HFF-Myc (cell line): Measurements from ENCODE around the gene ARL15.

Source experiments
- DNase-seq: peaks from one replicate; pipeline ENCODE4 v3.0.0-alpha.2; 2011; ENCODE audit warnings: low read depth; ENCODE audit errors: extremely low read depth
- H3K4me3 ChIP-seq: replicated peaks from 2 replicates; pipeline ENCODE4 v1.5.1; 2011; ENCODE audit warnings: low read depth, mild to moderate bottlenecking, control low read depth, low read length
- CTCF ChIP-seq: IDR thresholded peaks from 2 replicates; pipeline ENCODE4 v1.5.1; 2012; ENCODE audit warnings: mild to moderate bottlenecking, low read depth, low read length, control low read depth; ENCODE audit errors: missing control alignments

The ARL15 gene

DNA sequence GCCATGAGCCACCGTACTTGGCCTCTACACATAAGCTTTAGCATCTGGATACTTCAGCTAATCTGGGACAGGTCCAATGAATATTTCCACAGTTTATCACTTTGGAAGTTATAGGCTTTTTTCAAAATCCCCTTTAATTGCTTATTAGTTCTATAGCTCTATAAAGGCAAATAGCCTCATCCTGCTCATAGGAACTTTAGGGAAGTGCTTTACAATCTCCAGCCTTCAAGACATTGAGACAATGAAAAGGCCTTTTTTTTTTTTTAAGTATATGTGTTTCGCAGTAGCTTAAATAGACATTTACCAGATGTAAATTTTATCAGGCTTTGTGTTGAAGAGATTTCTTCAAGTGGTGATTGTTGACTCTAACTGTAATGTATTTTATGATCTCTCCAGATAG is 224.2 kb downstream of the ARL15 start:
- no peak overlapping the region for H3K4me3 ChIP-seq
- TF ChIP-seq CTCF, result no peak
- DNase-seq, result no peak

DNA sequence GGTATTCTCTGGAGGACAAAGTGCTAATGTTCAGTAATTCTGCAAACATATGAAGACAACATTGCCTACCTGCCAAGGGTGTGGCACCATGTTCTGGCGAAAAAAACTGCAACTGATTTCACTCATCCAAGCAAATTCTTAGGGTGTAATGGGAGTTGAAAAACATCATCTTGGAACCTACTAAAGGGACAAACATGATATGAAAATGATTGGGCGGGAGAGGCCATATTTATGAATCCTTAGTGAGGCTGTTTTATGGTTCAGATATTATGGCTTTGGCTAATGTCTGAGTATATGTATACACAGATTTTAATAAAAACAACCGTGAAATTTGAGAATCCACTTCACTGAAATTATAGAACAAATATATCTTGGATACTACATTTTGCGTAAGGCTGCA is 225.7 kb downstream of the ARL15 start:
- no peak for TF ChIP-seq CTCF
- no peak for DNase-seq
- H3K4me3 ChIP-seq, result no peak overlapping the region

DNA sequence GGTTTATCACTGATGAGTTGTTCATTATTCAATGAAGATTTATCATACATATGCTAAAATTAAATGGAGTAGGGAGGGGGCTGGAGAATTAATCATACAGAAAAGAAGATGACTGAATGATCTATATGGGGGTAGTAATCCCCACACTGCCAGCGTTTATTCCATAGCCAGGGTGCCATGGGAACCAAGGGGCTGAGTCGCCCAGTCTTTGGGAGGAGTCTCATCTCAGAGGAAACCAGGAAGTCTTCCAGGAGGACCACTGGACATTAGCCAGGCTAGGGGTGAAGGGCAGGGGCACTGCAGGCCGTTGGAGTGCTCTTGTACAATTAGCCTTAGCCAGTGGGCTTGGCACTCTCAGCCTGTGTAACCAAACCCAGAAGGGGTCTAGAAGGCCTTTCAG is 226.5 kb downstream of the ARL15 start:
- TF ChIP-seq CTCF, result no peak
- H3K4me3 ChIP-seq, result no peak overlapping the region
- no peak for DNase-seq

GRCh38 chr5:54083245-54083644 is 227.1 kb downstream of the ARL15 start:
- H3K4me3 ChIP-seq, result no peak overlapping the region
- DNase-seq, result no peak
- no peak for TF ChIP-seq CTCF

- DNase-seq, result no peak
- TF ChIP-seq CTCF, result no peak
- H3K4me3 ChIP-seq, result no peak overlapping the region
Measured at GRCh38 chr5:54081415-54081814, 229.0 kb downstream of the ARL15 start.

- DNase-seq, result no peak
- H3K4me3 ChIP-seq, result no peak overlapping the region
- TF ChIP-seq CTCF, result no peak
Measured at GRCh38 chr5:54080831-54081230, 229.5 kb downstream of the ARL15 start.

DNA sequence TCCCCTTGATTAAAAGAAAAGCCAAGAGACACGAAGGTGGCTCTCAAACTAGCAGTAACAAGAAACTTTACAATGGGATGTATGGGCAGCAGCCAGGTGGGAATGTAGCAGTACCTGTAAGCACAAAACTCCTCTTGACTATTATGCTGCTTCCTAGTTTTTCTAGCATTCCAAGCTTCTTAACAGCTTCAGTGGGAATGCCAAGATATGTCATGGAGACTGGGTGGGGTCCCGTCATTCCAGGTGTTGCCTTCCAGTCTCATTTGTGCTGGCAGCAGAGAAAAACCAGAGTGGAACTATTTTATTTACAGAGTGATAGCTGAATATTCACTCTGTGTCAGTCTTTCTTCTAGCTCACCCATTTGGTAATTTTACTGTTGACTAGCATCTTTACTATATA is 236.6 kb downstream of the ARL15 start:
- DNase-seq, result no peak
- no peak overlapping the region for H3K4me3 ChIP-seq
- no peak for TF ChIP-seq CTCF
